IMR-90 (cell line): Measurements from ENCODE around the gene RASL11A. TPM values are rescaled to one million over a fixed set of nuclear protein-coding genes. Genes with fewer than 3 reads are reported as not detected.

ENCODE experiments used
- ATAC-seq: fragments of 200-7000 bp; cut with Tn5 transposase; 2 replicates; pipeline ENCODE4 v1.9.1; 2020; ENCODE audit warnings: low read depth, mild to moderate bottlenecking, moderate library complexity
- Bru-seq: library from RNA; stranded (reverse); fragments of 400-500 nt; gene quantifications from one replicate; lab custom pipeline; 2021; lab: Mats Ljungman, UMichigan
- BruChase-seq, 2 experiments: library from RNA; stranded (reverse); fragments of 400-500 nt; gene quantifications; one replicate each; lab custom pipeline; 2021; lab: Mats Ljungman, UMichigan
- BruUV-seq: library from RNA; stranded (reverse); fragments of 400-500 nt; replicated peaks from 2 replicates; lab custom pipeline; 2021; lab: Mats Ljungman, UMichigan
- CTCF ChIA-PET: fragments of 300-600 bp; formaldehyde crosslinking; extraction: SDS; loops from one replicate; lab custom pipeline; 2021; ENCODE audit warnings: antibody characterized with exemption; lab: Yijun Ruan, JAX
- POLR2A ChIA-PET: fragments of 300-600 bp; sonication (Branson Sonifier 250); formaldehyde crosslinking; loops from one replicate; lab custom pipeline; 2022; ENCODE audit warnings: antibody characterized with exemption; ENCODE audit not compliant: unreplicated experiment; lab: Charles Lee
- DNase-seq: peaks from one replicate; pipeline ENCODE4 v3.0.0; 2013
- H2AFZ ChIP-seq: replicated peaks from 2 replicates; pipeline ENCODE3; 2013; ENCODE audit warnings: low read length, mild to moderate bottlenecking; ENCODE audit not compliant: poor library complexity
- H2AK5ac ChIP-seq: 2 replicates; pipeline ENCODE4 v1.6.1; 2013; ENCODE audit warnings: low read depth, low read length, inconsistent platforms
- H2AK9ac ChIP-seq: replicated peaks from 2 replicates; pipeline ENCODE3; 2013; ENCODE audit warnings: mild to moderate bottlenecking, low read depth, low read length, moderate library complexity; ENCODE audit not compliant: poor library complexity
- H2BK120ac ChIP-seq: 2 replicates; pipeline ENCODE4 v1.6.1; 2013; ENCODE audit warnings: low read depth, low read length, inconsistent platforms
- H2BK15ac ChIP-seq: 3 replicates; pipeline ENCODE4 v1.6.1; 2013; ENCODE audit warnings: low read depth, low read length, inconsistent platforms
- H2BK20ac ChIP-seq: 2 replicates; pipeline ENCODE4 v1.6.1; 2013; ENCODE audit warnings: low read depth, mild to moderate bottlenecking, inconsistent platforms, low read length, moderate library complexity
- H2BK5ac ChIP-seq: 2 replicates; pipeline ENCODE4 v1.6.1; 2013; ENCODE audit warnings: mild to moderate bottlenecking, low read depth, low read length, inconsistent platforms; ENCODE audit not compliant: poor library complexity, severe bottlenecking
- H3K14ac ChIP-seq: replicated peaks from 2 replicates; pipeline ENCODE4 v1.6.1; 2013; ENCODE audit warnings: low read depth, low read length, inconsistent platforms
- H3K18ac ChIP-seq: 2 replicates; pipeline ENCODE4 v1.6.1; 2013; ENCODE audit warnings: low read depth, low read length, control low read depth
- H3K23ac ChIP-seq: 2 replicates; pipeline ENCODE4 v1.6.1; 2013; ENCODE audit warnings: low read depth, low read length, inconsistent platforms
- H3K27ac ChIP-seq: 2 replicates; pipeline ENCODE4 v1.5.1; 2013; ENCODE audit warnings: mild to moderate bottlenecking, control low read depth, low read length; ENCODE audit not compliant: insufficient read depth
- H3K27me3 ChIP-seq: 2 replicates; pipeline ENCODE4 v1.6.1; 2013; ENCODE audit warnings: low read length; ENCODE audit not compliant: control insufficient read depth, insufficient read depth
- H3K36me3 ChIP-seq: 2 replicates; pipeline ENCODE4 v1.6.1; 2013; ENCODE audit warnings: low read length, mixed read lengths; ENCODE audit not compliant: control insufficient read depth, insufficient read depth
- H3K4ac ChIP-seq: 2 replicates; pipeline ENCODE4 v1.6.1; 2013; ENCODE audit warnings: low read depth, low read length, inconsistent platforms
- H3K4me1 ChIP-seq: 2 replicates; pipeline ENCODE4 v1.6.1; 2013; ENCODE audit warnings: low read length, mixed read lengths; ENCODE audit not compliant: control insufficient read depth, insufficient read depth
- H3K4me2 ChIP-seq: 2 replicates; pipeline ENCODE4 v1.6.1; 2013; ENCODE audit warnings: low read depth, mild to moderate bottlenecking, control low read depth, low read length, moderate library complexity
- H3K4me3 ChIP-seq: 2 replicates; pipeline ENCODE4 v1.5.1; 2013; ENCODE audit warnings: low read depth, mild to moderate bottlenecking, control low read depth, low read length, moderate library complexity; ENCODE audit not compliant: insufficient read depth
- H3K56ac ChIP-seq: 2 replicates; pipeline ENCODE4 v1.6.1; 2013; ENCODE audit warnings: low read length, inconsistent platforms; ENCODE audit not compliant: insufficient read depth; ENCODE audit errors: extremely low read depth
- H3K79me1 ChIP-seq, 2 experiments: 2 replicates each; pipeline ENCODE4 v1.6.1; 2013; ENCODE audit warnings: low read length in 2 of 2, inconsistent platforms in 1 of 2, low read depth in 1 of 2
- H3K9ac ChIP-seq: 2 replicates; pipeline ENCODE4 v1.6.1; 2013; ENCODE audit warnings: low read depth, low read length, control low read depth
- H3K9me1 ChIP-seq: 2 replicates; pipeline ENCODE4 v1.6.1; 2013; ENCODE audit warnings: low read length, inconsistent platforms; ENCODE audit not compliant: insufficient read depth
- H3K9me3 ChIP-seq: 2 replicates; pipeline ENCODE4 v1.6.1; 2013; ENCODE audit warnings: low read length; ENCODE audit not compliant: control insufficient read depth, insufficient read depth
- H4K20me1 ChIP-seq: 2 replicates; pipeline ENCODE4 v1.6.1; 2013; ENCODE audit warnings: low read length, inconsistent platforms; ENCODE audit not compliant: insufficient read depth
- H4K5ac ChIP-seq: 2 replicates; pipeline ENCODE4 v1.6.1; 2013; ENCODE audit warnings: mild to moderate bottlenecking, low read depth, low read length, control low read depth
- H4K8ac ChIP-seq, 2 experiments: 2 replicates each; pipeline ENCODE4 v1.6.1; 2013; ENCODE audit warnings: low read depth in 2 of 2, low read length in 2 of 2, control low read depth in 1 of 2, inconsistent platforms in 1 of 2
- H4K91ac ChIP-seq: 2 replicates; pipeline ENCODE4 v1.6.1; 2013; ENCODE audit warnings: low read depth, low read length, inconsistent platforms; ENCODE audit not compliant: insufficient read depth
- CEBPB ChIP-seq: IDR thresholded peaks from 2 replicates; pipeline ENCODE4 v1.6.1; 2012; ENCODE audit warnings: low read depth, low read length, improper control_type of control experiment
- MAZ ChIP-seq: IDR thresholded peaks from 2 replicates; pipeline ENCODE4 v1.6.1; 2012; ENCODE audit warnings: low read depth, mild to moderate bottlenecking, low read length, improper control_type of control experiment, moderate library complexity, borderline replicate concordance
- MXI1 ChIP-seq: IDR thresholded peaks from 2 replicates; pipeline ENCODE4 v1.6.1; 2012; ENCODE audit warnings: low read depth, mild to moderate bottlenecking, low read length, moderate library complexity, borderline replicate concordance
- POLR2A ChIP-seq: IDR thresholded peaks from 2 replicates; pipeline ENCODE4 v1.6.1; 2012; ENCODE audit warnings: mild to moderate bottlenecking, low read depth, low read length
- RAD21 ChIP-seq: IDR thresholded peaks from 2 replicates; pipeline ENCODE4 v1.6.1; 2012; ENCODE audit warnings: low read length, improper control_type of control experiment
- RCOR1 ChIP-seq: IDR thresholded peaks from 2 replicates; pipeline ENCODE4 v1.6.1; 2012; ENCODE audit warnings: mild to moderate bottlenecking, low read length, improper control_type of control experiment; ENCODE audit not compliant: insufficient replicate concordance
- RFX5 ChIP-seq: IDR thresholded peaks from 2 replicates; pipeline ENCODE4 v1.8.0; 2012; ENCODE audit warnings: low read depth, mild to moderate bottlenecking, low read length, moderate library complexity
- SMC3 ChIP-seq: fragments of 150-350 bp; IDR thresholded peaks from 2 replicates; pipeline ENCODE4 v1.6.1; 2016; ENCODE audit warnings: low read depth, mild to moderate bottlenecking, antibody characterized with exemption, low read length, moderate library complexity
- USF2 ChIP-seq: fragments of 150-350 bp; IDR thresholded peaks from 2 replicates; pipeline ENCODE4 v1.6.1; 2017; ENCODE audit warnings: mild to moderate bottlenecking, antibody characterized with exemption, low read length, low read depth
- WGBS, 2 experiments: methylation state at CpG; one replicate each; pipeline versions ENCODE4 v1.1.5 to v1.1.7; 2013; ENCODE audit warnings: missing lambda C conversion rate in 2 of 2; ENCODE audit not compliant: insufficient read length in 1 of 2; ENCODE audit errors: extremely low coverage in 2 of 2; 5-methylcytosine and 5-hydroxymethylcytosine counted together
- dilution Hi-C: fragments of 300-500 bp; cut with HindIII; formaldehyde crosslinking; loops from one replicate; pipeline ENCODE4 v1.14.3; 2018; ENCODE audit warnings: low sequenced_read_pairs; ENCODE audit not compliant: unreplicated experiment
- in situ Hi-C: fragments of 300-500 bp; cut with MboI; formaldehyde crosslinking; loops from 3 replicates; pipeline ENCODE4 v1.14.3; 2019; ENCODE audit warnings: low sequenced_read_pairs, inconsistent platforms, mixed read lengths
- intact Hi-C: fragments of 100-400 bp; cut with micrococcal nuclease; formaldehyde crosslinking; loops from 2 replicates; pipeline ENCODE4 v1.10.0; 2022
- long read RNA-seq: library from polyadenylated mRNA; unstranded; transcript quantifications from one replicate; pipeline ENCODE4 v2.0.0, GENCODE V29; 2021; ENCODE audit not compliant: unreplicated experiment
- polyA plus RNA-seq, 3 experiments: library from polyadenylated mRNA; depleted of rRNA; stranded (reverse); fragments of >200 nt; gene quantifications; 2 replicates each; pipeline ENCODE4 v1.2.3, GENCODE V29; 2012; ENCODE audit warnings: low replicate concordance in 1 of 3
- total RNA-seq: library from RNA; depleted of rRNA; stranded (reverse); fragments of >200 nt; gene quantifications from 2 replicates; pipeline ENCODE4 v1.2.3, GENCODE V29; 2012; rRNA removed
- TF ChIP-seq, protein P1 (sequence below): conservative IDR thresholded peaks from 2 replicates; pipeline ENCODE4 v1.5.1; 2012; ENCODE audit warnings: mild to moderate bottlenecking, low read depth, low read length, improper control_type of control experiment

The RASL11A gene, protein sequence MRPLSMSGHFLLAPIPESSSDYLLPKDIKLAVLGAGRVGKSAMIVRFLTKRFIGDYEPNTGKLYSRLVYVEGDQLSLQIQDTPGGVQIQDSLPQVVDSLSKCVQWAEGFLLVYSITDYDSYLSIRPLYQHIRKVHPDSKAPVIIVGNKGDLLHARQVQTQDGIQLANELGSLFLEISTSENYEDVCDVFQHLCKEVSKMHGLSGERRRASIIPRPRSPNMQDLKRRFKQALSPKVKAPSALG
- total RNA-seq = 15.3 and 18.5 TPM in 2 replicates
- 9.8 and 10.4 TPM in 2 replicates for polyA plus RNA-seq (2012; rRNA removed)
- polyA plus RNA-seq (2012; cell fraction: cytosol; rRNA removed) = 9.5 and 12.6 TPM in 2 replicates
- polyA plus RNA-seq (2012; cell fraction: nucleus; rRNA removed; ENCODE audit: low replicate concordance) = 6.3 and 7.6 TPM in 2 replicates
- percentile 55 among the genes with signal in this experiment for Bru-seq, nascent RNA
- BruChase-seq, experiment 1, labeled RNA remaining after a 6-hour chase = percentile 52 among the genes with signal in this experiment
- BruChase-seq, experiment 2, labeled RNA remaining after a 2-hour chase = percentile 52 among the genes with signal in this experiment
- long read RNA-seq, transcript RASL11A-201 (4 exons, 1,543 nt) = major isoform, 9 of 10 reads
- long read RNA-seq, partial matches to known transcripts = 0 of 10 reads
- long read RNA-seq, other reads (novel, unspliced or antisense) = 0 of 10 reads

- Histone ChIP-seq H3K9me3 (no peaks in the 10 kb centered on the region), H3K4ac (peak within 1 kb of the TSS; percentile 80), H3K56ac (peak within 1 kb of the TSS; percentile 66), H2BK120ac (peak within 1 kb of the TSS; percentile 93), H4K20me1 (peaks cover 11% of the 10 kb centered on the region), H2AK9ac (peak within 1 kb of the TSS; percentile 82), H2BK15ac (peak within 1 kb of the TSS; percentile 79; the same call in 1 of the 3 replicates), H2AFZ (peak within 1 kb of the TSS; percentile 97), H3K14ac (peak within 1 kb of the TSS; percentile 80), H3K4me3 (peak within 1 kb of the TSS; percentile 89), H2AK5ac (peak within 1 kb of the TSS; percentile 60), H3K79me1 (peaks cover 12 to 16% of the 10 kb centered on the region in 2 experiments; a peak in 3 of 4 replicates), H4K5ac (peak within 1 kb of the TSS; percentile 50), H2BK5ac (peak within 1 kb of the TSS; percentile 83), H3K18ac (peak within 1 kb of the TSS; percentile 87), H3K9me1 (peaks cover 5% of the 10 kb centered on the region), H3K23ac (peak within 1 kb of the TSS; percentile 95), H3K9ac (peak within 1 kb of the TSS; percentile 89), H3K27me3 (no peaks in the 10 kb centered on the region), H3K4me2 (peak within 1 kb of the TSS; percentile 97), H3K4me1 (peaks cover 17% of the 10 kb centered on the region), H2BK20ac (peak within 1 kb of the TSS; percentile 21; the same call in 1 of the 2 replicates), H4K91ac (peak within 1 kb of the TSS; percentile 70), H4K8ac (peak within 1 kb of the TSS; percentile 46 to 81; a peak in 2 of 4 replicates), H3K36me3 (peaks cover 15% of the 10 kb centered on the region), H3K27ac (peak within 1 kb of the TSS; percentile 94)
- WGBS, 2 experiments = 1% methylated on average over 55 of the region's 99 CpGs; no CpG with 5 or more reads in 1 of the 2 experiments
- ChIA-PET POLR2A (interaction anchor here (0.7 kb wide), 1 partner anchor 82 kb away, joined by 4 read pairs; no protein-coding TSS in a partner anchor), CTCF (interaction anchor here (0.7 to 1.3 kb wide), 5 partner anchors 13 to 324 kb away, joined by 3 to 4 read pairs (median 3); no protein-coding TSS in a partner anchor)
- DNase-seq (peak; percentile 87), ATAC-seq (peak; percentile 93)
- in situ Hi-C loops = loop anchor here (5.0 to 10.0 kb wide), 3 partner anchors 76 to 286 kb away; partner anchors contain the start of gene USP12
- no TSS peak for BruUV-seq
- intact Hi-C loops = loop anchor here (2.0 to 5.0 kb wide), 3 partner anchors 41 to 288 kb away; partner anchors contain the start of gene USP12
- dilution Hi-C loops = no loop called here
- TF ChIP-seq, protein P1, sequence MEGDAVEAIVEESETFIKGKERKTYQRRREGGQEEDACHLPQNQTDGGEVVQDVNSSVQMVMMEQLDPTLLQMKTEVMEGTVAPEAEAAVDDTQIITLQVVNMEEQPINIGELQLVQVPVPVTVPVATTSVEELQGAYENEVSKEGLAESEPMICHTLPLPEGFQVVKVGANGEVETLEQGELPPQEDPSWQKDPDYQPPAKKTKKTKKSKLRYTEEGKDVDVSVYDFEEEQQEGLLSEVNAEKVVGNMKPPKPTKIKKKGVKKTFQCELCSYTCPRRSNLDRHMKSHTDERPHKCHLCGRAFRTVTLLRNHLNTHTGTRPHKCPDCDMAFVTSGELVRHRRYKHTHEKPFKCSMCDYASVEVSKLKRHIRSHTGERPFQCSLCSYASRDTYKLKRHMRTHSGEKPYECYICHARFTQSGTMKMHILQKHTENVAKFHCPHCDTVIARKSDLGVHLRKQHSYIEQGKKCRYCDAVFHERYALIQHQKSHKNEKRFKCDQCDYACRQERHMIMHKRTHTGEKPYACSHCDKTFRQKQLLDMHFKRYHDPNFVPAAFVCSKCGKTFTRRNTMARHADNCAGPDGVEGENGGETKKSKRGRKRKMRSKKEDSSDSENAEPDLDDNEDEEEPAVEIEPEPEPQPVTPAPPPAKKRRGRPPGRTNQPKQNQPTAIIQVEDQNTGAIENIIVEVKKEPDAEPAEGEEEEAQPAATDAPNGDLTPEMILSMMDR = peak; percentile 68
- TF ChIP-seq POLR2A (peak; percentile 97), RAD21 (peak; percentile 32), RFX5 (no peak), MAZ (peak; percentile 85; the same call in 1 of the 2 replicates), RCOR1 (no peak), MXI1 (peak; percentile 56), SMC3 (peak; percentile 12; the same call in 1 of the 2 replicates), USF2 (no peak), CEBPB (no peak)
Observed at GRCh38 chr13:27270594-27271520, at the start of gene RASL11A. TSS of gene RASL11A (plus strand) at chr13:27270830. CDS start at chr13:27270945, 115 bp downstream.
